GM12892 (cell line): Measurements from ENCODE around the gene EHF.

Experiments used
- POLR2A ChIP-seq: IDR thresholded peaks from 2 replicates; pipeline ENCODE4 v1.6.1; 2011; ENCODE audit warnings: low read depth, low read length, control low read depth
- POLR2AphosphoS5 ChIP-seq: IDR thresholded peaks from 2 replicates; pipeline ENCODE4 v1.6.1; 2011; ENCODE audit warnings: low read depth, low read length, control low read depth
- TAF1 ChIP-seq: IDR thresholded peaks from 2 replicates; pipeline ENCODE4 v1.6.1; 2011; ENCODE audit warnings: low read depth, mild to moderate bottlenecking, control low read depth, low read length, borderline replicate concordance

GRCh38 chr11:34638897-34639296, 18.0 kb downstream of the EHF start:
- no peak for TF ChIP-seq POLR2A
- no peak for TF ChIP-seq POLR2AphosphoS5
- TF ChIP-seq TAF1, result no peak
